ENCODE results near the gene HDAC4. TPM values are rescaled to one million over a fixed set of nuclear protein-coding genes. Genes with fewer than 3 reads are reported as not detected.

The HDAC4 gene
- total RNA-seq, 1 donor from 2014 or later = 65.7 TPM

DNA sequence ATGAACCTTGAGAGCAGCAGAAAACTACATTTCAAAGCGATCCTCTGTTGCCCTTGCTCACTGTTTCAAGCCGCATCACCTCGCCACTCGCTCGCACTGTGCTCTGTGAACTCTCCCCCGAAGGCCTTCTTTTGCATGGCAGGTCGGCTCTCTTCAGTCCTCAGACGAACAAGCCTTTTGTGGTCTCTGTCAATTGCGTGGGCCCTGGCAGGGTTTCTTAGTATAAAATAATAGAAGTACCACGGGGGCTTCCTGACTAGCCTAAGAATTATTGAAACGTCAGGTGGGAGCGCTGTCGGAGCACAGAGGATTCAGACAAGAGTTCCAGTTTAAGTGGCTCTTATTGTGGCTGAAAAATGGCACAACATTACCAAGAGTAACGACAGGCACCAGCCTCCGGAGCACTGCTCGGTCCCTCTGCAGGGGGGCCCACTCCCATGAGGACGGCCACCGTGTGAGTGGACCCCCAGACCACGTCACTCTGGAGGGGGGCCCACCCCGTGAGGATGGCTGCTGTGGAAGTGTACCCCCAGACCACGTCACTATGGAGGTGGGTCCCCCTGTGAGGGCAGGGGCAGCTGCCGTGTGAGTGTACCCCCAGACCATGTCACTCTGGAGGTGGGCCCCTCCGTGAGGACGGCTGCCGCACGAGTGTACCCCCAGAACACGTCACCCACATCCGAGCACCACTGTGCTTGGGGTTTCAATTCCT is 237.7 kb downstream of the HDAC4 start:
- H3K27ac ChIP-seq = no peak overlapping the region
- no peak for DNase-seq (ENCODE audit: low spot score in 2 of 2)
- H3K27me3 ChIP-seq = no peaks in the 10 kb centered on the region
- intact Hi-C loops (cut with DNase I) = no loop called here
- H3K36me3 ChIP-seq = peaks cover 11 to 31% of the 10 kb centered on the region in 2 donors
- H3K4me3 ChIP-seq = no peak overlapping the region
- no peaks in the 10 kb centered on the region for H3K9me3 ChIP-seq
- TF ChIP-seq, protein P1, sequence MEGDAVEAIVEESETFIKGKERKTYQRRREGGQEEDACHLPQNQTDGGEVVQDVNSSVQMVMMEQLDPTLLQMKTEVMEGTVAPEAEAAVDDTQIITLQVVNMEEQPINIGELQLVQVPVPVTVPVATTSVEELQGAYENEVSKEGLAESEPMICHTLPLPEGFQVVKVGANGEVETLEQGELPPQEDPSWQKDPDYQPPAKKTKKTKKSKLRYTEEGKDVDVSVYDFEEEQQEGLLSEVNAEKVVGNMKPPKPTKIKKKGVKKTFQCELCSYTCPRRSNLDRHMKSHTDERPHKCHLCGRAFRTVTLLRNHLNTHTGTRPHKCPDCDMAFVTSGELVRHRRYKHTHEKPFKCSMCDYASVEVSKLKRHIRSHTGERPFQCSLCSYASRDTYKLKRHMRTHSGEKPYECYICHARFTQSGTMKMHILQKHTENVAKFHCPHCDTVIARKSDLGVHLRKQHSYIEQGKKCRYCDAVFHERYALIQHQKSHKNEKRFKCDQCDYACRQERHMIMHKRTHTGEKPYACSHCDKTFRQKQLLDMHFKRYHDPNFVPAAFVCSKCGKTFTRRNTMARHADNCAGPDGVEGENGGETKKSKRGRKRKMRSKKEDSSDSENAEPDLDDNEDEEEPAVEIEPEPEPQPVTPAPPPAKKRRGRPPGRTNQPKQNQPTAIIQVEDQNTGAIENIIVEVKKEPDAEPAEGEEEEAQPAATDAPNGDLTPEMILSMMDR (IDR thresholded peaks at IDR 0.05) = no peak
- H3K4me1 ChIP-seq = no peaks in the 10 kb centered on the region

DNA sequence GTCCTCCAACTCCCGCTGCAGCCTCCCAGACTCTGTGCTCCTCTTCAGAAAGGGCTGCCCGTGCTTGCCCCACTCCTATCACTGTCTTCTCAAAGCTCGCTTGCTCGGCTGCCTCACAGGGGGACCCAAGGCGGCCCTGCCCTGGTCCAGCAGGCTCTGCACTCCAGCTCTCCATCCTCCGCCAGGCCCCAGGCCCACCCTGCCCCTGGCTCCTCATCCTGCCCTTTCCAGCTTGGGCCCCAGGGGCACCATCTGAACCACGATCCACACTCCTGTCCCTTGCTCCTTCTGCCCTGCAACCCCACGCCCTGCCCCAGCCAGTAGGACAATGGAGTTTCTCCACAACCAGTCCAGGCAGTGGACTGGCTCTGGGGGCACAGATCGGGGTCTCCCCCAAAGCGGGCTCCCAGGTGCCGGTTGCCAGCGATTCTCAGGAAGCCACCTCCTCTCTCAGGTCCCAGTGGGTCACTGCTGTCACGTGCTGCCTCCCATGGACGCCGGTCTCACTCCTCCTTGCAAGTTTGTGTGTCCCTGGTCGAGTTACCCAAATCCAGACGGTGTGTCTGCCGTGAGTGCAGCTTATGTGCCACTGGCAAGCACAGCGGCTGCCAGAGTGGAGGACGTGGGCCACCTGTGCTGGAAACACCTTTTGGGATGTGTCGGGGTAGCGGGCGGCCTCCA is 238.5 kb downstream of the HDAC4 start:
- peak in 1 of 2 donors; percentile 45 for DNase-seq (ENCODE audit: low spot score in 2 of 2)
- H3K36me3 ChIP-seq = peaks cover 11 to 31% of the 10 kb centered on the region in 2 donors
- TF ChIP-seq, protein P1 (IDR thresholded peaks at IDR 0.05) = no peak

DNA sequence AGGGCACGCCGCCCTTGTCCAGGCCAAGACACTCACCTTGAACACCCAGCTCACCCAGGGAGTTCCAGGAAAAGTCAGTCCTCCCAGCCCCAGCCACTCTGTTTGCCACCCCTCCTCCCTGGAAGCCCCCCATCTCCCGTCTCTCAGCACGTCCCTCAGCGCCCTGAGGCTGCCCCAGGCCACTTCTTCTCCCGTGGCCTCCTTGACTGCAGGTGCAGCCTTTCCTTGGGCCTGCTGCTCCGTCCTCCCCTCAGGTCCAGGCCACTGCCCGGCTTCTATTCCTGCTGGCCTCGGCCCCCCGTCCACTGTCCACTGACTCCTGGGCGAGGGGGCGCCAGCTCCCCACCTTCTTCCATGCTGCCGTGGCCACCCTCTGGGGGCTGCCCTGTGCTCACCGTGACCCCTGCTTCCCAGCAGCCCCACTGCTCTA is 239.1 kb downstream of the HDAC4 start:
- TF ChIP-seq, protein P1 (IDR thresholded peaks at IDR 0.05) = no peak
- Histone ChIP-seq H3K27me3 (no peaks in the 10 kb centered on the region), H3K9me3 (no peaks in the 10 kb centered on the region), H3K4me3 (no peak overlapping the region), H3K27ac (no peak overlapping the region), H3K36me3 (peaks cover 11 to 33% of the 10 kb centered on the region in 2 donors), H3K4me1 (no peaks in the 10 kb centered on the region)
- peak in 1 of 2 donors; percentile 54 for DNase-seq (ENCODE audit: low spot score in 2 of 2)
- intact Hi-C loops (cut with DNase I) = no loop called here

More for the DNA sequence above, 238.5 kb downstream of the HDAC4 start:
- H3K27ac ChIP-seq = no peak overlapping the region
- no peaks in the 10 kb centered on the region for H3K4me1 ChIP-seq
- intact Hi-C loops (cut with DNase I) = no loop called here
- no peaks in the 10 kb centered on the region for H3K9me3 ChIP-seq
- H3K27me3 ChIP-seq = no peaks in the 10 kb centered on the region
- H3K4me3 ChIP-seq = no peak overlapping the region

DNA sequence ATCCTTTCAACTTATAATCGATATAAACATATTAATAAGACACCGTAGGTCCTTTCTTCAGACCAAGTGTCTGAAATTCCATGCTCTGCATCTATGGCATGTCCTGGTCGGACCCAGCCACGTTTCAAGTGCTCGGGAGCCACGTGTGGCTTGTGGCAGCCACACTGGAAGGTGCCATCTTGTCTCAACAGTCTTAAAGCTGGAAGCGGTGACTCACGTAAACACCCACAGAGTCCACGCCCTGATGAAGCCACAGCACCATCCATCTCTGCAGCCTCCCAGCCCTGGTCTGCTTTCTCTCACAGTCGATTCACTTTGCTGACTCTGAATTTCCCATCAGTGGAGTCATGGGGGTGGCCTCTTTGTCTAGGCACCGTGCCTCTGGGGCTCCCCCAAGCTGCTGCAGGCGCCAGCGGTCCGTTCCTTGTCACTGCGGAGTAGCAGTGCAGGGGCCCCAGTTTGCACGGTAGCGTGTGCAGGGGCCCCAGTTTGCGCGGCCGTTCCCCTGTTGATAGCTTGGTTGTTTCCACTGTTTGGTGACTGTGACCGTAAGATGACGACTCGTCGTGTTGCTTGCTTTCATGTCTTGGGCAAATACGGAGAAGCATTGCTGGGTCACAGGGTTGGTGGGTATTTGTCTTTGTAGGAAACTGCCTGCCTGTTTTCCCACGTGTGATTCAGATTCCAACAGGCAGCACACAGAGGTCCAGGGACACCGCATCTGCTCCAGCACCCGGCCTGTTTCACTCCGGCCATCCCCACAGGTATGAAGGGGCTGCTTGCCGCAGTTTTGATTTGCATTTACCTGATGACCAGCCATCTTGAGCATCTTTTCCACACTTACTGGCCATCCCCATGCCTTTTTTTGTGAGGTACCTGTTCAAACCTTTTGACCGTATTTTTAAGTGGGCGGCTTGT is 240.3 kb downstream of the HDAC4 start:
- H3K36me3 ChIP-seq = peaks cover 16 to 46% of the 10 kb centered on the region in 2 donors
- TF ChIP-seq, protein P1 (IDR thresholded peaks at IDR 0.05) = no peak
- H3K4me1 ChIP-seq = no peaks in the 10 kb centered on the region
- no peaks in the 10 kb centered on the region for H3K9me3 ChIP-seq
- DNase-seq (ENCODE audit: low spot score in 2 of 2) = no peak
- intact Hi-C loops (cut with DNase I) = no loop called here
- H3K4me3 ChIP-seq = no peak overlapping the region
- no peak overlapping the region for H3K27ac ChIP-seq
- no peaks in the 10 kb centered on the region for H3K27me3 ChIP-seq

DNA sequence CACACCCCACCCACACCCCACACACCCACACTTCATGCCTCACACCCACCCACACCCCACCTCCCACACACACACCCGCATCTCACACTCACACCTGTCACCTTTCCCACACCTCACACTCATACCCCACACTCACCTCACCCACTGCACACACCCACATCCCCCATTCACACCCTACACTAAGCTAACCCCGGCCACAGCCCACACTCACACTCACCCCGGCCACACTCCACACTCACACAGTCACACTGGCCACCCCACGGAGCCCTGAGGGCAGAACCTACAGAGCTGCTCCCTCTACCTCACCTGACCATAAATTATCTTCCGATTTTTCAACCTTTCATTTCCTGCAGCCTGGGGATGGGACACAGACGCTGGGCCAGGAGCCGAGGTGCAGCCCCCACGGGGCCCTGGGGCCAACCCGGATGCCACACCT is 241.3 kb downstream of the HDAC4 start:
- H3K27me3 ChIP-seq = no peaks in the 10 kb centered on the region
- peaks cover 16 to 56% of the 10 kb centered on the region in 2 donors for H3K36me3 ChIP-seq
- no peaks in the 10 kb centered on the region for H3K4me1 ChIP-seq
- no peaks in the 10 kb centered on the region for H3K9me3 ChIP-seq
- TF ChIP-seq, protein P1 (IDR thresholded peaks at IDR 0.05) = no peak
- intact Hi-C loops (cut with DNase I) = no loop called here
- H3K4me3 ChIP-seq = no peak overlapping the region
- DNase-seq (ENCODE audit: low spot score in 2 of 2) = no peak
- H3K27ac ChIP-seq = no peak overlapping the region
